ENCODE measurements around the gene CATSPERD. TPM values are rescaled to one million over a fixed set of nuclear protein-coding genes. Genes with fewer than 3 reads are reported as not detected.

CATSPERD gene
- total and polyA plus RNA-seq, 7 experiments from 2014 or later: 0.07 TPM; not detected in 6

DNA sequence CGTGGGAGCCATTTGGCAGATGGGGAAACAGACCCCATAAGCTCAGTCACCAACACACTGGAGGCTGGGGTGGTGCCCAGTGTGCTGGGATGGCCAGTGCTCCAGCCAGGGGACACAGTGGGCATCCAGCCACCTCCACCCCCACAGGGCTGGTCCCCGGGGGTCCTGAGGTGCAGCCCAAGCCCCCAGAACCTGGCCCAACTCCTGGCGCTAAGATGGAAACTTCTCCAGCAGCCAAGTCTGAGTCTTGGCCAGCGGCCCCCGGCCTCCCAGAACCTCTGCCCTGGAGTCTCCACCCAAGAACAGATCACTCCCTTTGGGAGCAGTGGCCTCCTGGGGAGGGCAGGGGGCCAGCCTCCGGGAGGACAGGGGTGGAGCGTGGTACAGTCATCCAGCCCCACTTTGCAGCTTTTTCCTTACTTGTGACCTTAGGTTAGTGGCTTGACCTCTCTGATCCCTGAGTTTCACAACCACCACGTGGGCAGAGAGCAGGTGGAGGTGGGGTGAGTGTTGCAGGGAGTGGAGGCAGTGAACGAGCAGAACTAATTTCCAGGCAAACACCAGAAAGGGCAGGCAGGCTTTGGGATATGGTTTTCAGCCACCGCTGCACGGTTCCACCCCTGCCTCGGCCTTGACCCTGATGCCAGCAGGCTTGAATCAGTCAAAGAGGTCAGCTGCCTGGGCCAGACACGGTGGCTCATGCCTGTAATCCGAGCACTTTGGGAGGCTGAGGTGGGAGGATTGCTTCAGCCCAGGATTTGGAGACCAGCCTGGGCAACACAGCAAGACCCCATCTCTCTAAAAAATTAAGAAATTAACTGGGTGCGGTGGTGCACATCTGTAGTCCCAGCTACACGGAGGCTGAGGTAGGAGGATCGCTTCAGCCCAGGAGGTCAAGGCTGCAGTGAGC is 80.2 kb downstream of the CATSPERD start:
- H3K4me3 Mint-ChIP-seq: no peak overlapping the region
- ATAC-seq: no peak
- peaks cover 0 to 1% (median 0%) of the 10 kb centered on the region in 5 donors for H3K36me3 Mint-ChIP-seq
- Histone ChIP-seq H3K4me1 (ENCODE audit: control insufficient read depth in 2 of 2, insufficient read depth in 2 of 2, low read length in 2 of 2) (peaks cover 13 to 20% of the 10 kb centered on the region in 2 donors), H3K4me3 (ENCODE audit: low read length) (no peak overlapping the region), H3K36me3 (ENCODE audit: control insufficient read depth in 2 of 3, insufficient read depth in 3 of 3, low read length in 3 of 3) (no peaks in the 10 kb centered on the region), H3K9me3 (ENCODE audit: control insufficient read depth in 2 of 3, low read length in 3 of 3) (no peaks in the 10 kb centered on the region), H3K27ac (ENCODE audit: low read depth, low read length) (no peak overlapping the region), H3K27me3 (ENCODE audit: control insufficient read depth in 2 of 2, insufficient read depth in 2 of 2, low read length in 2 of 2) (peaks cover 0 to 2% of the 10 kb centered on the region in 2 donors)
- H3K9me3 Mint-ChIP-seq: peaks cover 0 to 1% (median 0%) of the 10 kb centered on the region in 11 donors
- H3K27me3 Mint-ChIP-seq: peaks cover 14 to 32% (median 18%) of the 10 kb centered on the region in 5 donors
- DNase-seq: no peak
- no peak overlapping the region for H3K27ac Mint-ChIP-seq
- POLR2A ChIA-PET: interaction anchor here (1.3 kb wide), 1 partner anchor 10 kb away, joined by 3 read pairs; the partner anchor contains the start of gene DUS3L
- intact Hi-C loops (cut with micrococcal nuclease): loop anchor here in 1 of 2 donors (5.0 kb wide), 1 partner anchor 167 kb away; no protein-coding TSS in a partner anchor
- CTCF ChIA-PET: interaction anchor here (1.0 to 1.1 kb wide), 2 partner anchors 28 to 222 kb away, joined by 3 read pairs; no protein-coding TSS in a partner anchor
- H3K4me1 Mint-ChIP-seq: peaks cover 7 to 25% (median 20%) of the 10 kb centered on the region in 7 donors

DNA sequence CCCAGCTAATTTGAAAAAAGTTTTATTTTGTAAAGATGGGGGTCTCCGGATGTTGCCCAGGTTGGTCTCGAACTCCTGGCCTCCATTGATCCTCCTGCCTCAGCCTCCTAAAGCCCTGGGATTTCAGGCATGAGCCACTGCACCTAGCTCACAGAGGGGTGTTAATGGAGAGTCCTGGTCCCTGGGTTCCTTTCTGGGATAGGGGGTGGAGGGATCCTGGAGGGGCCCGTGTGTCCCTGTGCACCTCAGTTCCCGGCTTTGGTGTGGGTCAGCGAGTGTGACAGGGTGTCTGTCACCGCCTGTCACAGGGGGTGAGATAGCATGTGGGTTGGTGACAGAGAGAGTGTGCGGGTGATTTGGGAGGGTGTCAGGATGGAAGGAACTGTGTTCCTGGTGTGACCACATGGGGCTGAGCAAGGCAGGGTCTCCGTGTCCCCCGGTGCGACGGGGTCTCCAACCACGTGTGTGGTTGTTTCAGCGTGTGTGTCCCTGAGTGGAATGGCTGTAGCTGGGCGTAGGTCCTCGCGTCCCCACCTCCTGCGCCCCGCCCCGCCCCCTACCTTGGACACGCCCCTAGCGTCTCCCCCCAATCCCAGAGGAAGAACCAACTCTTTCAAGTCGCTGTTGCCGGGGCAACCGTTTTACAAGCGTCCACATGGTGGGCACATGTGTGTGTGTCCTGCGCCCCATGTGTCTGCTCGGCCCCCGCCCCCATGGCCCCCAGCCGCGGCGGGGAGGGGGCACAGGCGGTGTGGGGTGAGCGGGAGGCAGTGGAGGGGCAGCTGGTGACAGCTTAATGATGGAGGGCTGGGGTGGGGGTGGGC is 81.6 kb downstream of the CATSPERD start:
- peak overlapping the region in 3 of 9 donors; percentile 25 to 67 (median 67) for H3K27ac Mint-ChIP-seq
- intact Hi-C loops (cut with micrococcal nuclease): loop anchor here in 1 of 2 donors (5.0 kb wide), 1 partner anchor 165 kb away; no protein-coding TSS in a partner anchor
- Histone ChIP-seq H3K36me3 (ENCODE audit: control insufficient read depth in 2 of 3, insufficient read depth in 3 of 3, low read length in 3 of 3) (no peaks in the 10 kb centered on the region), H3K4me3 (ENCODE audit: low read length) (no peak overlapping the region), H3K9me3 (ENCODE audit: control insufficient read depth in 2 of 3, low read length in 3 of 3) (no peaks in the 10 kb centered on the region), H3K27ac (ENCODE audit: low read depth, low read length) (no peak overlapping the region), H3K4me1 (ENCODE audit: control insufficient read depth in 2 of 2, insufficient read depth in 2 of 2, low read length in 2 of 2) (peaks cover 13 to 20% of the 10 kb centered on the region in 2 donors), H3K27me3 (ENCODE audit: control insufficient read depth in 2 of 2, insufficient read depth in 2 of 2, low read length in 2 of 2) (peaks cover 0 to 2% of the 10 kb centered on the region in 2 donors)
- ChIA-PET CTCF (no interaction called here), POLR2A (interaction anchor here (1.3 kb wide), 1 partner anchor 11 kb away, joined by 3 read pairs; the partner anchor contains the start of gene DUS3L)
- peaks cover 0 to 1% (median 0%) of the 10 kb centered on the region in 11 donors for H3K9me3 Mint-ChIP-seq
- H3K4me1 Mint-ChIP-seq: peaks cover 7 to 24% (median 21%) of the 10 kb centered on the region in 7 donors
- peaks cover 0 to 1% (median 0%) of the 10 kb centered on the region in 5 donors for H3K36me3 Mint-ChIP-seq
- DNase-seq: no peak
- no peak for ATAC-seq
- H3K4me3 Mint-ChIP-seq: peak overlapping the region in 8 of 10 donors; percentile 11 to 74 (median 64)
- peaks cover 14 to 44% (median 18%) of the 10 kb centered on the region in 5 donors for H3K27me3 Mint-ChIP-seq

DNA sequence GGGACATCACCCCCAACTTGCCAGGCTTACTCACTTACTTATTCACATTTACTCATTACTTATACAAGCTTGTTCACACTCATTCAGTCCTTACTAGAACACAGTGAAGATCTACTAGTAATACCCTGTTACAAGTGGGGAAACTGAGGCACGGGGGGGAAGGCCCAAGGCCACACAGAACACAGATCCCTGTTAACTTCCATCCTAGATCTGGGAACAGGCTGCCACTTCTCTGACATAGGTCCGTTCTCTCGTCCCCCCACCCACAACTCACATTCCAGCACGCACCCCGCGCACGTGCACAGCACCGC is 83.0 kb downstream of the CATSPERD start:
- H3K27me3 Mint-ChIP-seq: peaks cover 14 to 50% (median 18%) of the 10 kb centered on the region in 5 donors
- intact Hi-C loops (cut with micrococcal nuclease): loop anchor here in 1 of 2 donors (5.0 kb wide), 1 partner anchor 164 kb away; no protein-coding TSS in a partner anchor
- peaks cover 0 to 1% (median 0%) of the 10 kb centered on the region in 11 donors for H3K9me3 Mint-ChIP-seq
- Histone ChIP-seq H3K4me1 (ENCODE audit: control insufficient read depth in 2 of 2, insufficient read depth in 2 of 2, low read length in 2 of 2) (peaks cover 13 to 20% of the 10 kb centered on the region in 2 donors), H3K36me3 (ENCODE audit: control insufficient read depth in 2 of 3, insufficient read depth in 3 of 3, low read length in 3 of 3) (no peaks in the 10 kb centered on the region), H3K9me3 (ENCODE audit: control insufficient read depth in 2 of 3, low read length in 3 of 3) (no peaks in the 10 kb centered on the region), H3K27ac (ENCODE audit: low read depth, low read length) (no peak overlapping the region), H3K4me3 (ENCODE audit: low read length) (peak overlapping the region; percentile 64), H3K27me3 (ENCODE audit: control insufficient read depth in 2 of 2, insufficient read depth in 2 of 2, low read length in 2 of 2) (peaks cover 0 to 2% of the 10 kb centered on the region in 2 donors)
- ChIA-PET POLR2A (interaction anchor here (1.0 to 2.1 kb wide), 4 partner anchors 13 to 112 kb away, joined by 3 to 22 read pairs (median 10); partner anchors contain the start of genes DUS3L and VMAC), CTCF (interaction anchor here (0.9 to 1.9 kb wide), 11 partner anchors 8 to 224 kb away, joined by 3 to 35 read pairs (median 5); partner anchors contain the start of gene NDUFA11)
- H3K27ac Mint-ChIP-seq: peak overlapping the region in 2 of 9 donors; percentile 19 to 21
- no peak for ATAC-seq
- peaks cover 7 to 24% (median 21%) of the 10 kb centered on the region in 7 donors for H3K4me1 Mint-ChIP-seq
- peaks cover 0 to 1% (median 0%) of the 10 kb centered on the region in 5 donors for H3K36me3 Mint-ChIP-seq
- DNase-seq: no peak
- peak overlapping the region; percentile 62 to 87 (median 80) for H3K4me3 Mint-ChIP-seq

DNA sequence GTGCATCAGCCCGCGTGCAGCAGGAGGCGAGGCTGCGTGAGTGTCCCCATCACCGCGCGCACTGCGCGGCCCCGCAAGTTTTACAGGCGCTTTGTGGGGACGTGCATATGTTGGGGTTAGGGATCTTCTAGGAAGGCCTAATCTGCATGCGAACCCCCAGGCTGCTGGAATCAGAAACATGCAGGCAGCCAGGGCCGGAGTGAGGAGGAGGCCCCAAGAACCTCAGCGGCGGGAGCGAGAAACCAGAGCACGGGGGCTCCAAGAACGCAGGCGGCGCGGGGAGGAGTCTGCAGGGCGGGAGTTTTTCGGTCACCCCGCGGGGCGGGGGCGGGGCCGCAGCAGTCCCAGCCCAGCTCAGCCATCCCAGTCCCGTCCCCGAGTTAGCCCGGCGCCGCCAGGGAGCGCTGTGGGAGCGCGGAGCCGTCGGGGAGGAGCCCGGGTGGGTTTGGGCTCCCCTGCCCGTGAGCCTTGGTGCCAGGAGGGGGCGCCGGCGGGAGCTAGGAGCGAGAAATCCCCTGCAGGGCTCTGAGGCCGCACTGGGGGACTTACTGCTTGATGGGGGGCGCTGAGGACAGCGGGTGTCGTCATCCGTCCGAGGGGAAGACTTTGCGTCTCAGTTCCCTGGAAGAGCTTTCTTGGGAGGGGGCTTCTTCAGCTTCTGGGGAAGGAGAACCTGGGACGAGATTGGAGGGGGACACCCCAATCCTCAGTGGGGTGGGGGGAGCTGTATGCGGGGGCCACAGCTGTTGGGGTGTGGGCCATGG is 83.5 kb downstream of the CATSPERD start:
- Histone ChIP-seq H3K36me3 (ENCODE audit: control insufficient read depth in 2 of 3, insufficient read depth in 3 of 3, low read length in 3 of 3) (no peaks in the 10 kb centered on the region), H3K27me3 (ENCODE audit: control insufficient read depth in 2 of 2, insufficient read depth in 2 of 2, low read length in 2 of 2) (peaks cover 0 to 2% of the 10 kb centered on the region in 2 donors), H3K9me3 (ENCODE audit: control insufficient read depth in 2 of 3, low read length in 3 of 3) (no peaks in the 10 kb centered on the region), H3K4me1 (ENCODE audit: control insufficient read depth in 2 of 2, insufficient read depth in 2 of 2, low read length in 2 of 2) (peaks cover 13 to 20% of the 10 kb centered on the region in 2 donors), H3K27ac (ENCODE audit: low read depth, low read length) (peak overlapping the region; percentile 44), H3K4me3 (ENCODE audit: low read length) (peak overlapping the region; percentile 64)
- H3K36me3 Mint-ChIP-seq: peaks cover 0 to 1% (median 0%) of the 10 kb centered on the region in 5 donors
- H3K27me3 Mint-ChIP-seq: peaks cover 12 to 45% (median 18%) of the 10 kb centered on the region in 5 donors
- ATAC-seq (peak; percentile 98), DNase-seq (peak; percentile 89 to 99 (median 93))
- CTCF ChIA-PET: interaction anchor here (0.7 to 1.9 kb wide), 20 partner anchors 9 to 920 kb away, joined by 3 to 35 read pairs (median 5); partner anchors contain the start of genes NDUFA11, SAFB and SAFB2
- peak overlapping the region; percentile 62 to 87 (median 80) for H3K4me3 Mint-ChIP-seq
- H3K4me1 Mint-ChIP-seq: peaks cover 7 to 24% (median 21%) of the 10 kb centered on the region in 7 donors
- POLR2A ChIA-PET: interaction anchor here (0.5 to 2.1 kb wide), 9 partner anchors 13 to 1366 kb away, joined by 3 to 22 read pairs (median 6); partner anchors contain the start of genes DUS3L and VMAC
- H3K27ac Mint-ChIP-seq: peak overlapping the region in 8 of 9 donors; percentile 28 to 83 (median 72)
- intact Hi-C loops (cut with micrococcal nuclease): loop anchor here (1.0 to 5.0 kb wide), 7 partner anchors 13 to 218 kb away; partner anchors contain the start of genes DUS3L (in 2 of the 2) and VMAC (in 2 of the 2)
- H3K9me3 Mint-ChIP-seq: peaks cover 0 to 1% (median 0%) of the 10 kb centered on the region in 11 donors
